ENCODE results near the gene C5orf22.
"Not testable (repeated sequence)": the region's sequence is repeated elsewhere in the genome, so short reads cannot be mapped to it uniquely, and the experiment has no call there.

Gene C5orf22

GRCh38 chr5:31554552-31554951 is 22.5 kb downstream of the C5orf22 start:
- no peak for DNase-seq (ENCODE audit: low read depth)

- DNase-seq (ENCODE audit: low read depth) = no peak
Measured at GRCh38 chr5:31556461-31556860, 24.4 kb downstream of the C5orf22 start.

- DNase-seq (ENCODE audit: low read depth) = no peak
Measured at GRCh38 chr5:31559942-31560341, 27.8 kb downstream of the C5orf22 start.

- DNase-seq (ENCODE audit: low read depth) = no peak
Measured at GRCh38 chr5:31561946-31562345, 29.8 kb downstream of the C5orf22 start.

- no peak for DNase-seq (ENCODE audit: low read depth)
Measured at GRCh38 chr5:31563216-31563615, 31.1 kb downstream of the C5orf22 start.

- DNase-seq (ENCODE audit: low read depth) = not testable (repeated sequence)
Measured at GRCh38 chr5:31566362-31566761, 34.3 kb downstream of the C5orf22 start.

GRCh38 chr5:31568302-31568835 is 36.3 kb downstream of the C5orf22 start:
- DNase-seq (ENCODE audit: low read depth) = no peak

- no peak for DNase-seq (ENCODE audit: low read depth)
Measured at GRCh38 chr5:31569068-31569467, 37.0 kb downstream of the C5orf22 start.

GRCh38 chr5:31573494-31574142 is 41.5 kb downstream of the C5orf22 start:
- DNase-seq (ENCODE audit: low read depth) = no peak

GRCh38 chr5:31574772-31575171 is 42.7 kb downstream of the C5orf22 start:
- DNase-seq (ENCODE audit: low read depth) = no peak

GRCh38 chr5:31577438-31577837 is 45.3 kb downstream of the C5orf22 start:
- DNase-seq (ENCODE audit: low read depth) = no peak

GRCh38 chr5:31579558-31579957 is 47.5 kb downstream of the C5orf22 start:
- no peak for DNase-seq (ENCODE audit: low read depth)

GRCh38 chr5:31581498-31582099 is 49.5 kb downstream of the C5orf22 start:
- no peak for DNase-seq (ENCODE audit: low read depth)

- no peak for DNase-seq (ENCODE audit: low read depth)
Measured at GRCh38 chr5:31583129-31583528, 51.0 kb downstream of the C5orf22 start.

GRCh38 chr5:31585166-31585894 is 53.2 kb downstream of the C5orf22 start:
- DNase-seq (ENCODE audit: low read depth) = no peak

GRCh38 chr5:31585895-31586270 is 53.8 kb downstream of the C5orf22 start:
- no peak for DNase-seq (ENCODE audit: low read depth)

GRCh38 chr5:31587546-31587945 is 55.4 kb downstream of the C5orf22 start:
- no peak for DNase-seq (ENCODE audit: low read depth)

GRCh38 chr5:31593665-31594064 is 61.6 kb downstream of the C5orf22 start:
- DNase-seq (ENCODE audit: low read depth) = no peak

- DNase-seq (ENCODE audit: low read depth) = no peak
Measured at GRCh38 chr5:31596354-31596753, 64.3 kb downstream of the C5orf22 start.

GRCh38 chr5:31598640-31599611 is 66.8 kb downstream of the C5orf22 start:
- DNase-seq (ENCODE audit: low read depth) = no peak

GRCh38 chr5:31602305-31602704 is 70.2 kb downstream of the C5orf22 start:
- DNase-seq (ENCODE audit: low read depth) = not testable (repeated sequence)

- DNase-seq (ENCODE audit: low read depth) = no peak
Measured at GRCh38 chr5:31604240-31604639, 72.1 kb downstream of the C5orf22 start.

Measured in activated T-cell treated with anti-CD3 and anti-CD28 coated beads for 1 hour (primary cell).